GM19452 (cell line): ENCODE data around the gene LDLR.
"Not testable (repeated sequence)": the region's sequence is repeated elsewhere in the genome, so short reads cannot be mapped to it uniquely, and the experiment has no call there.

Source experiments
- ATAC-seq: cut with Tn5 transposase; IDR thresholded peaks from one replicate; pipeline ENCODE4 v1.9.1; 2021; ENCODE audit not compliant: unreplicated experiment

LDLR gene

GRCh38 chr19:11169896-11170678 is 80.8 kb downstream of the LDLR start:
- ATAC-seq, result no peak

- ATAC-seq, result no peak
Measured at GRCh38 chr19:11171144-11171543, 81.9 kb downstream of the LDLR start.

- ATAC-seq, result no peak
Measured at GRCh38 chr19:11172576-11172975, 83.3 kb downstream of the LDLR start.

- ATAC-seq, result no peak
Measured at GRCh38 chr19:11173516-11174155, 84.4 kb downstream of the LDLR start.

- no peak for ATAC-seq
Measured at GRCh38 chr19:11174336-11174735, 85.1 kb downstream of the LDLR start.

- no peak for ATAC-seq
Measured at GRCh38 chr19:11175920-11176319, 86.7 kb downstream of the LDLR start.

- no peak for ATAC-seq
Measured at GRCh38 chr19:11176466-11177193, 87.4 kb downstream of the LDLR start.

GRCh38 chr19:11177592-11177991 is 88.3 kb downstream of the LDLR start:
- no peak for ATAC-seq

- not testable (repeated sequence) for ATAC-seq
Measured at GRCh38 chr19:11179145-11179465, 89.8 kb downstream of the LDLR start.

GRCh38 chr19:11179716-11180297 is 90.5 kb downstream of the LDLR start:
- no peak for ATAC-seq

- no peak for ATAC-seq
Measured at GRCh38 chr19:11180346-11180745, 91.1 kb downstream of the LDLR start.

GRCh38 chr19:11180975-11181374 is 91.7 kb downstream of the LDLR start:
- ATAC-seq, result not testable (repeated sequence)

GRCh38 chr19:11181488-11181887 is 92.2 kb downstream of the LDLR start:
- ATAC-seq, result no peak
